RWPE1 (cell line): ENCODE results near the gene SYNDIG1.

Source experiments
- CTCF ChIA-PET: fragments of 350-600 bp; sonication (Branson Sonifier 250); formaldehyde crosslinking; extraction: SDS; loops from one replicate; lab custom pipeline; 2021; lab: Yijun Ruan, JAX
- POLR2A ChIA-PET: fragments of 400-600 bp; formaldehyde crosslinking; extraction: SDS; loops from one replicate; lab custom pipeline; 2020; ENCODE audit warnings: antibody characterized with exemption; ENCODE audit not compliant: low non-redundant PET; lab: Yijun Ruan, JAX
- DNase-seq: peaks from one replicate; pipeline ENCODE4 v3.0.0; 2012; ENCODE audit warnings: low spot score
- H3K27ac ChIP-seq: fragments of 450-650 bp; 2 replicates; pipeline ENCODE4 v1.5.1; 2017
- CTCF ChIP-seq: fragments of 450-650 bp; conservative IDR thresholded peaks from 2 replicates; pipeline ENCODE4 v1.5.1; 2017; ENCODE audit warnings: low read depth, mild to moderate bottlenecking

SYNDIG1 gene

GRCh38 chr20:24537210-24537609, 67.8 kb downstream of the SYNDIG1 start:
- no peak for TF ChIP-seq CTCF
- H3K27ac ChIP-seq: no peak overlapping the region

GRCh38 chr20:24542721-24543120, 73.3 kb downstream of the SYNDIG1 start:
- CTCF ChIA-PET: interaction anchor here (0.6 kb wide), 1 partner anchor 164 kb away, joined by 4 read pairs; no protein-coding TSS in a partner anchor
- H3K27ac ChIP-seq: no peak overlapping the region
- POLR2A ChIA-PET: no interaction called here
- TF ChIP-seq CTCF: no peak
- no peak for DNase-seq

More at GRCh38 chr20:24537210-24537609, 67.8 kb downstream of the SYNDIG1 start:
- DNase-seq: no peak
- ChIA-PET CTCF (no interaction called here), POLR2A (no interaction called here)

- H3K27ac ChIP-seq: no peak overlapping the region
- DNase-seq: no peak
- CTCF ChIA-PET: no interaction called here
- POLR2A ChIA-PET: no interaction called here
- TF ChIP-seq CTCF: no peak
Measured at GRCh38 chr20:24543168-24543567, 73.7 kb downstream of the SYNDIG1 start.

DNA sequence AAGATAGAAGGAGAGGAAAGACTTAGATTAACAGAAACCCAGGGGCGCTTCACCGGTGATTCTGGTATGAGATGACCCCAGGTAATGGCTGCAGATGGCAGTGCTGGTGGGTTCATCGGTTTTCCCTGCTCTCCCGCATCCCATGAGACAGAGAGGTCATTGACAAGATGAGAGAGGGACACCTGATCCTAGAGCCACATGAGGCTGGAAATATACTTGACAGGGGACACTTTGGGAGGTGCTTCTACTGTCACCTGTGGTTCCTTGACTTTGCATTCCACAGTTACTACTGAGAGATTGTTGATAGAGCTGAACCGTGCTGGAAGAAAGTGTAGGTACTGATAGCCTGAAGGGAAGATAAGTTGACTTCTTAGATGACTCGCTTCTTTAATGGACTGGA, 74.3 kb downstream of the SYNDIG1 start:
- DNase-seq: no peak
- no peak for TF ChIP-seq CTCF
- H3K27ac ChIP-seq: no peak overlapping the region
- CTCF ChIA-PET: no interaction called here
- POLR2A ChIA-PET: no interaction called here

GRCh38 chr20:24544371-24544770, 74.9 kb downstream of the SYNDIG1 start:
- TF ChIP-seq CTCF: no peak
- DNase-seq: no peak
- POLR2A ChIA-PET: no interaction called here
- CTCF ChIA-PET: no interaction called here
- no peak overlapping the region for H3K27ac ChIP-seq

DNA sequence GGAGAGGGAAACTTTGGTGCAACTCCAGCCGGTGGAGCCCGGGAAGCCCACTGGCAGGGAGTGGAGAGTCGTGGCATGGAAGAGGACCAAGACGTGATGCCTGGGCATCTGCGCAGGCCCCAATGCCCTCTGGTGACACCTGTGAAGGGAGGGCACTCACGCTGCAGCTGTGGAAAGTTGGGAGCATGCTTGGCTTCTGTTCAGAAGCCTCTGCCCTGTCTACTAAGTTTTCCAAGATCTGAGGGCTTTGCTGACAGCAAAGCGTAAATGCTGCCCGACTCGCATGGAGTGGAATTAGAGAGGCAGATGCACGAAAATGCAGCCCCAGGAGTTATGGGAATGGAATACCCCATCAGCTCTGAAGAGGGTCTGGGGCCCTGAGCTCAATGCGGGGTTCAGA, 75.7 kb downstream of the SYNDIG1 start:
- DNase-seq: no peak
- no peak overlapping the region for H3K27ac ChIP-seq
- TF ChIP-seq CTCF: no peak
- CTCF ChIA-PET: interaction anchor here (0.6 kb wide), 1 partner anchor 304 kb away, joined by 3 read pairs; no protein-coding TSS in a partner anchor
- POLR2A ChIA-PET: no interaction called here
